ENCODE data around the gene MAP4K1.

- TF ChIP-seq EP300 (IDR thresholded peaks at IDR 0.05) (no peak), CTCF (IDR thresholded peaks at IDR 0.05) (no peak)
Observed at GRCh38 chr19:38647966-38648768, 30.4 kb upstream of the MAP4K1 start.
